ENCODE results near the gene HDAC3.

Gene HDAC3

GRCh38 chr5:141586246-141586645 lies 50.4 kb downstream of the HDAC3 start:
- H3K27me3 ChIP-seq (ENCODE audit: insufficient read depth, poor library complexity, severe bottlenecking), result no peaks in the 10 kb centered on the region
- H3K27ac ChIP-seq (replicated peaks), result no peak overlapping the region
- H3K4me3 ChIP-seq (replicated peaks; ENCODE audit: insufficient read depth, low read length), result no peak overlapping the region
- no peak for DNase-seq (ENCODE audit: low read depth in 1 of 2, low spot score in 1 of 2)
- TF ChIP-seq SPI1 (IDR thresholded peaks at IDR 0.05; ENCODE audit: borderline replicate concordance, low read depth), result no peak
- no peak for TF ChIP-seq REST (IDR thresholded peaks at IDR 0.05; ENCODE audit: insufficient replicate concordance, low read depth)

- no peaks in the 10 kb centered on the region for H3K27me3 ChIP-seq (ENCODE audit: insufficient read depth, poor library complexity, severe bottlenecking)
- H3K4me3 ChIP-seq (replicated peaks; ENCODE audit: insufficient read depth, low read length), result no peak overlapping the region
- TF ChIP-seq POLR2AphosphoS5 (IDR thresholded peaks at IDR 0.05; ENCODE audit: low read depth) (no peak), SPI1 (IDR thresholded peaks at IDR 0.05; ENCODE audit: borderline replicate concordance, low read depth) (no peak), REST (IDR thresholded peaks at IDR 0.05; ENCODE audit: insufficient replicate concordance, low read depth) (no peak), GABPA (IDR thresholded peaks at IDR 0.05; ENCODE audit: low read depth) (no peak)
- no peak overlapping the region for H3K27ac ChIP-seq (replicated peaks)
- no peak for DNase-seq (ENCODE audit: low read depth in 1 of 2, low spot score in 1 of 2)
Observed at GRCh38 chr5:141585594-141585993, 51.1 kb downstream of the HDAC3 start.

GRCh38 chr5:141574122-141574510 lies 62.5 kb downstream of the HDAC3 start:
- H3K4me3 ChIP-seq (replicated peaks; ENCODE audit: insufficient read depth, low read length), result no peak overlapping the region
- DNase-seq (ENCODE audit: low read depth in 1 of 2, low spot score in 1 of 2), result no peak
- H3K27ac ChIP-seq (replicated peaks), result no peak overlapping the region
- TF ChIP-seq SPI1 (IDR thresholded peaks at IDR 0.05; ENCODE audit: borderline replicate concordance, low read depth), result no peak
- TF ChIP-seq REST (IDR thresholded peaks at IDR 0.05; ENCODE audit: insufficient replicate concordance, low read depth), result no peak
- TF ChIP-seq GABPA (IDR thresholded peaks at IDR 0.05; ENCODE audit: low read depth), result no peak
- TF ChIP-seq CTCF (IDR thresholded peaks at IDR 0.05; ENCODE audit: insufficient read depth, low read length), result no peak
- no peak for TF ChIP-seq POLR2AphosphoS5 (IDR thresholded peaks at IDR 0.05; ENCODE audit: low read depth)
- no peaks in the 10 kb centered on the region for H3K27me3 ChIP-seq (ENCODE audit: insufficient read depth, poor library complexity, severe bottlenecking)

GRCh38 chr5:141573489-141574121 lies 63.0 kb downstream of the HDAC3 start:
- no peak overlapping the region for H3K4me3 ChIP-seq (replicated peaks; ENCODE audit: insufficient read depth, low read length)
- DNase-seq (ENCODE audit: low read depth in 1 of 2, low spot score in 1 of 2), result no peak
- H3K27ac ChIP-seq (replicated peaks), result no peak overlapping the region
- no peak for TF ChIP-seq GABPA (IDR thresholded peaks at IDR 0.05; ENCODE audit: low read depth)
- no peak for TF ChIP-seq SPI1 (IDR thresholded peaks at IDR 0.05; ENCODE audit: borderline replicate concordance, low read depth)
- no peak for TF ChIP-seq CTCF (IDR thresholded peaks at IDR 0.05; ENCODE audit: insufficient read depth, low read length)
- no peak for TF ChIP-seq POLR2AphosphoS5 (IDR thresholded peaks at IDR 0.05; ENCODE audit: low read depth)
- no peak for TF ChIP-seq REST (IDR thresholded peaks at IDR 0.05; ENCODE audit: insufficient replicate concordance, low read depth)
- no peaks in the 10 kb centered on the region for H3K27me3 ChIP-seq (ENCODE audit: insufficient read depth, poor library complexity, severe bottlenecking)
